GM12891 (cell line): ENCODE results near the gene PSD.

ENCODE experiments used
- DNase-seq: peaks from one replicate; pipeline ENCODE4 v3.0.0; 2011; ENCODE audit warnings: low spot score; ENCODE audit not compliant: insufficient read length
- FAIRE-seq: peaks from 2 replicates; lab custom pipeline; 2011; peaks lifted over from hg19 to GRCh38; lab: Jason Lieb, UNC
- PAX5 ChIP-seq: IDR thresholded peaks from 2 replicates; pipeline ENCODE4 v1.6.1; 2011; ENCODE audit warnings: low read length, moderate library complexity, mild to moderate bottlenecking; ENCODE audit not compliant: insufficient read depth, severe bottlenecking
- POLR2A ChIP-seq: IDR thresholded peaks from 2 replicates; pipeline ENCODE4 v1.6.1; 2011; ENCODE audit warnings: low read depth, low read length, control low read depth
- POLR2AphosphoS5 ChIP-seq: IDR thresholded peaks from 2 replicates; pipeline ENCODE4 v1.6.1; 2011; ENCODE audit warnings: low read depth, low read length, control low read depth
- POU2F2 ChIP-seq: IDR thresholded peaks from 2 replicates; pipeline ENCODE4 v1.6.1; 2011; ENCODE audit warnings: low read depth, mild to moderate bottlenecking, control low read depth, low read length, moderate library complexity
- SPI1 ChIP-seq: IDR thresholded peaks from 2 replicates; pipeline ENCODE4 v1.6.1; 2011; ENCODE audit warnings: low read depth, low read length, control low read depth
- TAF1 ChIP-seq: IDR thresholded peaks from 2 replicates; pipeline ENCODE4 v1.6.1; 2011; ENCODE audit warnings: low read depth, low read length, control low read depth

The PSD gene

DNA sequence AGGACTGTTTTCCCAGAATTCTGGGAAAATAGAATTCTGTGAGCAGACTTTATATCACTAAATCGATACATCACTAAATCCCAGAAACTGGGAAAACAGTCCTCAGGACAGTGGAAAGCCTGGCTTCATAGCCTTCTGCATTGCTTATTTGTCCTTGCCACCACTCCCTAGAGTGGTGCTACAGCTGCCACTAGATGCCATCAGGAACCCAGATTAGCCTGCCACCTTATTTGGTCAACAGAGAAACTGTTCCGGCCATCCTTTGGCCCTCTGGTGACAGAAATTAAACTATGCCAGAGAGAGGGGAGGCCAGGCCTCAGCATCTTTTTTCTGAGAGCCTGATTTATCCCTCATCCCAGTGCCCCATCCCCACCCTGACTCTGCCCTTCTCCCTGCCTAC, 42.7 kb downstream of the PSD start:
- FAIRE-seq (no peak), DNase-seq (no peak)
- TF ChIP-seq TAF1 (no peak), PAX5 (no peak), POLR2A (no peak), POLR2AphosphoS5 (no peak), SPI1 (no peak), POU2F2 (no peak)

DNA sequence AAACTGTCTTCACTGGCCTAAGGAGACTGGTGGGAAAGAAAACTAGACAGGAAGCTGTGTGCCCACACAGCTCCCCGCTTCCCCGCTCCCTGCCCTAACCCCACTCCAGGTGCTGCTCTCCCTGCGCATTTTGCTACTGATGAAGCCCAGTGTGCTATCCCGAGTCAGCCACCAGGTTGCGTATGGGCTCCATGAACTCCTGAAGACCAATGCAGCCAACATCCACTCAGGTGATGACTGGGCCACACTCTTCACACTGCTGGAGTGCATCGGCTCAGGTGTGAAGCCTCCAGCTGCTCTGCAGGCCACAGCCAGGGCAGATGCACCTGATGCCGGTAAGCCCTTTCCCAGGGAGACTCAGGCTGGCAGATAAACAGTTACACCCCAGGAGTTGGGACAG, 43.3 kb downstream of the PSD start:
- TF ChIP-seq POLR2AphosphoS5 (no peak), TAF1 (no peak)
- no peak for DNase-seq
- FAIRE-seq = no peak

DNA sequence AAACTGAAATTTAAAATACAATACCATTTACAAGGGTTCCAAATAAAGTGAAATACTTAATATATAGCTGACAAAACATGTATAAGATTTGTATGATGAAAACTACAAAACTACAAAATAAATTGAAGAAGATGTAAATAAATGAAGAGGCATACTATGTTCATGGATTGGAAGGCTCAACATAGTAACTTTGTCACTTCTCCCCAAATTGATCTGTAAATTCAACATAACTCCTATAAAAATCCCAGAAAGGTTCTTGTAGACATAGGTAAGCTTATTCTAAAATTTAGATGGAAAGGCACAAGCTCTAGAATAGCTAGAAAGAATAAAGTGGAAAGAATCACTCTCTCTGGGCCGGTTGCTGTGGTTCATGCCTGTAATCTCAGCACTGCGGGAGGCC, 47.3 kb downstream of the PSD start:
- no peak for FAIRE-seq
- TF ChIP-seq PAX5 = no peak
- TF ChIP-seq TAF1 = no peak
- TF ChIP-seq POLR2AphosphoS5 = no peak
- no peak for TF ChIP-seq POLR2A
- no peak for TF ChIP-seq SPI1
- TF ChIP-seq POU2F2 = no peak
- DNase-seq = no peak

DNA sequence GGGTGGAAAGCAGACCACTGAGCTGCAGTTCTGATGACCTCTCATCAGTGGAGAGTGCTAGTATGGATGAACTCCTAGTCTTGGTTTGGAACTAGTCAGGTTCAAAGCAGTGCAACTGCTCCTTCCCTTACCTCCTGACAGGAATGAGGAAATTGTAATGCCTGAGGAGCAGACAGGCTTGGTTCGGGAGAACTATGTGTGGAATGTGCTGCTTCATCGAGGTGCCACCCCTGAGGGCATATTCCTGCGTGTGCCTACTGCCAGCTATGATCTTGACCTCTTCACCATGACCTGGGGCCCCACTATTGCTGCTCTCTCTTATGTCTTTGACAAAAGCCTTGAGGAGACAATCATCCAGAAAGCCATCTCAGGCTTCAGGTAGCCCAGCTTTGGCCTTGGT, 50.5 kb downstream of the PSD start:
- DNase-seq (no peak), FAIRE-seq (no peak)
- TF ChIP-seq POLR2A (no peak), SPI1 (no peak), PAX5 (no peak), POU2F2 (no peak), POLR2AphosphoS5 (no peak), TAF1 (no peak)

DNA sequence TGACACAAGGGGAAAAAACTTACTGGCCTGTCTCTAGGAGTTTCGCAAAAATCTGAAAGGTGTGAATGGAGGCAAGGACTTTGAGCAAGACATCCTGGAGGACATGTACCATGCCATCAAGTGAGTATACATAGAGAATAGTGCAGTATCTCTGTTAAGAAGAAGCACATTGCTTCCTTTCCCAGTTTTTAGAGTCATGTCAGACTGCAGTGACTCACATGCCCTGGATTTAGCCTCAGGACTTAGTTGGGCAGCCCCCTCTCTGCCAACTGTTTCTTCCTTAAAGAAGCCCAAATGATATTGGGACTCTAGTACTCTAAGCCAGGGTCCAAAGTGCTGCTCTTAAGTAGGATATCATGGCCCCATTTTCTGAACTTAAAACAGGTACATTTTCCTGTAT, 51.1 kb downstream of the PSD start:
- no peak for TF ChIP-seq POLR2AphosphoS5
- TF ChIP-seq SPI1 = no peak
- no peak for TF ChIP-seq POLR2A
- TF ChIP-seq PAX5 = no peak
- TF ChIP-seq TAF1 = no peak
- TF ChIP-seq POU2F2 = no peak
- DNase-seq (no peak), FAIRE-seq (no peak)

DNA sequence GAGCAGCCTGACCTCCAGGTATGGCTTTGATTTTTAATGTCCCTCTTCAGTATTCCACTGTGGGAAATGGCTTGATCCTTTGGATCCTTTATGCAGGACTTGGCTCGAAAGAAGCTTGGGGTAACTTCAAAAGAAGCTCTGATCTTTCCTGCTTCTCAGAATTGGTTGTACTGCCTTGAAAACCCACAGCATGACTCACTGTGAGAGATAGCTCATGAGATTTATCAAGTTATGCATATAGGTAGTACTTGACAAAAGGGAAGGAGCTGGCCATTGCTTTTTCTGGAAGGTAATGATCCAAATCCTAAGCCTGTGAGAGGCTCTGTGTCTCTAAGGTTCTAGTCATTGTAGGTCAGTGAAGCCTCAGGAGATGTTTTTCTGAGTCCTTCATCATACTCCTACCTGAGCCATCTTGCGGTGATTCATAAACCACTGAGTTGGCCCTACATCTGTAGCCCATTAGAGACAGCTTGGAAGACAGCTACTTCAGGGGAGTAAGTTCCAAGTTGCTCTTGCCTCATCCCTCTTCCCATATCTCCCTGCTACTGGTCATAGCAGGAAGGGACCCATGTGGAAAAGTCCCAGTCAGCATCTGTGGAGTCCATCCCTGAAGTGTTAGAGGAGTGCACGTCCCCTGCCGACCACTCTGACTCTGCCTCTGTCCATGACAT, 59.7 kb downstream of the PSD start:
- FAIRE-seq (no peak), DNase-seq (no peak)
- no peak for TF ChIP-seq POU2F2
- no peak for TF ChIP-seq POLR2A
- TF ChIP-seq SPI1 = no peak
- TF ChIP-seq POLR2AphosphoS5 = no peak
- no peak for TF ChIP-seq PAX5
- no peak for TF ChIP-seq TAF1

DNA sequence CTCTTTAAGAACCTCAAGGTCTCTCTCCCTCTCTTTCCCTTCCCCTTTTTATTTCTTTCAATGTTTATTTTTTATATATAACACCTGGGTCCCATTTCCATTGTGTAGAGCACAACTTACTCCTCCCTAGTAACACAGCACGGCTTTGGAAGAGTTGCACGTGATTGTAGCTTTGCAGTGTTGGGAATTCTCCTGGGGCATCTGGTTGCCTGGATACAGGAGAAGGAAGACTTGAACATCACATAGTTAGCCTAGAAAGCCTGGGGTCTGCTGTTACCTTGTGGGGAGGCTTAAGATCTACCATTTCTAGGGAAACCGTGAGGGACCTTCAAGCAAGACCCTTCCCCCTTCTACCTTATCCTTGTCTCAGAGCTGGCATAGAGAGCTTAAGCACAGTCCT, 64.1 kb downstream of the PSD start:
- no peak for DNase-seq
- TF ChIP-seq TAF1 (no peak), POLR2AphosphoS5 (no peak), POU2F2 (no peak), POLR2A (no peak), PAX5 (no peak), SPI1 (no peak)
- FAIRE-seq = no peak
